ENCODE results near the gene DNAJC8. TPM values are rescaled to one million over a fixed set of nuclear protein-coding genes. Genes with fewer than 3 reads are reported as not detected.

Gene DNAJC8
- total RNA-seq, 1 experiment from 2014 or later: 61.4 TPM

DNA sequence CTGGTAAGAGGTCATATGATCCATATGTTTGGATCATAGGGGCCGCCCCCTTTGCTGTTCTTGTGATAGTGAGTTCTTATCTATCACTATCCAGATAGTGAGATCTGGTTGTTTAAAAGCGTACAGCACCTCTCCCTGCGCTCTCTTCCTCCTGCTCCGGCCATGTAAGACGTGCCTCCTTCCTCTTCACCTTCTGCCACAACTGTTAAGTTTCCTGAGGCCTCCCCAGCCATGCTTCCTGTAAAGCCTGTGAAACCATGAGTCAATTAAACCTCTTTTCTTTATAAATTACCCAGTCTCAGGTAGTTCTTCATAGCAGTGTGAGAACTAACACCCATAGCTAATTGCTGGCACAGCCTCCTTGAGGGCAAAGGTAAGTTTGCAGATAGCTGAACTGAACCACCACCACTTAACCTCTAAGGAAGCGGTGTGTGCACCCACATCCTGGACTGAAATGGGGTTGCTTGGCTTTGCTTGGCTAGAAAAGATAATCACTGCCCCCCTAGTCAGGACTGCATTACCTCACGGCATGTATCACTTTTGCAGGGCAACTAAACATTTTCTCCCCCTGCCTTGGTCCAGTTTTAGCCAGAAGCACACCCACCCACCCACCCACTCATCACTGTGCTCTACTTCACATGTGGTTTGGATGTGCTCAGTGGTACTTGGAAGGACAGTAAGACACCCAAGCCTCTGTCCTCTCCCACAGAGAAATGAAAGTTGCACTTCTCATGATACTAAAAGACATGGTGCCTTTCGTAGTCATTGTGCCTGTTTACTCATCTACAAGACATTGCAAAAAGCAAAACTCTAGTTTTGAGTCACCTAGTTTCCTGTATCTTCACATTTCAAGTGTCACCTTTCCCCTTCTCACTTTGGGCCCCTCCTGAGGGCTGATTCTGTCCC is 33.2 kb downstream of the DNAJC8 start:
- CTCF ChIA-PET: no interaction called here
- H3K4me1 ChIP-seq (replicated peaks; ENCODE audit: insufficient read depth): 0 out of 2 replicates have a peak, but pooled peaks cover under 1% of the 10 kb centered on the region
- H3F3A ChIP-seq (ENCODE audit: insufficient read depth, low read depth): 0 out of 2 replicates have a peak, but pooled peaks cover 5% of the 10 kb centered on the region
- H3K9me3 ChIP-seq (ENCODE audit: insufficient read depth, low read depth): no peaks in the 10 kb centered on the region
- H3K4me3 ChIP-seq: no peak overlapping the region
- H3K36me3 ChIP-seq (ENCODE audit: low read depth): no peaks in the 10 kb centered on the region
- POLR2A ChIA-PET (ENCODE audit: unreplicated experiment): no interaction called here
- no peak overlapping the region for H3K4me2 ChIP-seq
- intact Hi-C loops (cut with micrococcal nuclease; ENCODE audit: unreplicated experiment): loop anchor here (10.0 kb wide), 1 partner anchor 205 kb away; no protein-coding TSS in a partner anchor
- TF ChIP-seq EZH2 (IDR thresholded peaks at IDR 0.05; ENCODE audit: low read depth): no peak
- TF ChIP-seq, protein P1, sequence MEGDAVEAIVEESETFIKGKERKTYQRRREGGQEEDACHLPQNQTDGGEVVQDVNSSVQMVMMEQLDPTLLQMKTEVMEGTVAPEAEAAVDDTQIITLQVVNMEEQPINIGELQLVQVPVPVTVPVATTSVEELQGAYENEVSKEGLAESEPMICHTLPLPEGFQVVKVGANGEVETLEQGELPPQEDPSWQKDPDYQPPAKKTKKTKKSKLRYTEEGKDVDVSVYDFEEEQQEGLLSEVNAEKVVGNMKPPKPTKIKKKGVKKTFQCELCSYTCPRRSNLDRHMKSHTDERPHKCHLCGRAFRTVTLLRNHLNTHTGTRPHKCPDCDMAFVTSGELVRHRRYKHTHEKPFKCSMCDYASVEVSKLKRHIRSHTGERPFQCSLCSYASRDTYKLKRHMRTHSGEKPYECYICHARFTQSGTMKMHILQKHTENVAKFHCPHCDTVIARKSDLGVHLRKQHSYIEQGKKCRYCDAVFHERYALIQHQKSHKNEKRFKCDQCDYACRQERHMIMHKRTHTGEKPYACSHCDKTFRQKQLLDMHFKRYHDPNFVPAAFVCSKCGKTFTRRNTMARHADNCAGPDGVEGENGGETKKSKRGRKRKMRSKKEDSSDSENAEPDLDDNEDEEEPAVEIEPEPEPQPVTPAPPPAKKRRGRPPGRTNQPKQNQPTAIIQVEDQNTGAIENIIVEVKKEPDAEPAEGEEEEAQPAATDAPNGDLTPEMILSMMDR (conservative IDR thresholded peaks at IDR 0.05): no peak
- no peaks in the 10 kb centered on the region for H3K79me2 ChIP-seq (ENCODE audit: low read depth)
- no TSS peak for BruUV-seq (replicated peaks)
- H3K9me2 ChIP-seq (ENCODE audit: insufficient read depth): no peaks in the 10 kb centered on the region
- H3K27me3 ChIP-seq (ENCODE audit: insufficient read depth, low read depth): no peaks in the 10 kb centered on the region
- DNase-seq: no peak
- H2AFZ ChIP-seq: no peak overlapping the region
- no peaks in the 10 kb centered on the region for H4K20me1 ChIP-seq (ENCODE audit: insufficient read depth)
- no peak overlapping the region for H3K27ac ChIP-seq

DNA sequence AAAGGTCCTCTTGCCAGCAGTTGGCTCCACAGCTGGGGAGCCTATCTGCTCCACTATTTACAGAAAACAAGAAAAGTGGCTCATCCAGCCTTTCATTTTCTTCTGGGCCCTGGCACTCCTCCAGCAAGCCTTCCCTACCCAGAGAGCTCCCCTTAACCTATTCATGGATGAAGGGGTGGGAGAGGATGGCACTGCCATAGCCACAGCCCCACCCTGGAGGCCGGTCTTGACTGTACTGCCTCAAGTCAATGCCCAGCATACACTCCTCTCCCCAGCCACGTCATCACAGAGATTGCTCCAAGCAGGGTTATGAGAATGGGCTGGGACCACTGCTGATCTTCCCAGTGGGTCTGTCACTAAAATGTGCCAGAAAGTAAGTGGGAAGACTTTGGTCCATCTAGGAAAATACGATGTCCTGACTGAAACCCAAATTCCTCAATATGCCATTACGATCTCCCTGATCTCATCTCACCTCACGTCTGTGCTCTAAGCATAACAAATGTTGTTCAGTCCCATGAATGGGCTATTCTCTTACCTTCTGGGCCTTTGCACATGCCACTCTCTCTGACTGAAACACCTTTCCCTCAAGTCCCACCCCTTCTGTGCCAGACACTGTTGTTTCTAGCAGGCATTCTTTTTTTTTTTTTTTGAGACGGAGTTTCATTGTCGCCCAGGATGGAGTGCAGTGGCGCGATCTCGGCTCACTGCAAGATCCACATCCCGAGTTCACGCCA is 35.0 kb downstream of the DNAJC8 start:
- H3K27me3 ChIP-seq (ENCODE audit: insufficient read depth, low read depth): no peaks in the 10 kb centered on the region
- H3K27ac ChIP-seq: no peak overlapping the region
- H3K4me3 ChIP-seq: no peak overlapping the region
- H3K4me1 ChIP-seq (replicated peaks; ENCODE audit: insufficient read depth): peaks cover 14% of the 10 kb centered on the region; the same call in 1 of the 2 replicates
- H3K9me3 ChIP-seq (ENCODE audit: insufficient read depth, low read depth): no peaks in the 10 kb centered on the region
- 0 out of 2 replicates have a peak, but pooled peaks cover 8% of the 10 kb centered on the region for H3F3A ChIP-seq (ENCODE audit: insufficient read depth, low read depth)
- no peaks in the 10 kb centered on the region for H3K9me2 ChIP-seq (ENCODE audit: insufficient read depth)
- POLR2A ChIA-PET (ENCODE audit: unreplicated experiment): interaction anchor here (0.9 kb wide), 1 partner anchor 62 kb away, joined by 7 read pairs; no protein-coding TSS in a partner anchor
- no peak overlapping the region for H2AFZ ChIP-seq
- H3K36me3 ChIP-seq (ENCODE audit: low read depth): no peaks in the 10 kb centered on the region
- H3K4me2 ChIP-seq: no peak overlapping the region
- TF ChIP-seq, protein P1 (conservative IDR thresholded peaks at IDR 0.05): no peak
- no peak for TF ChIP-seq EZH2 (IDR thresholded peaks at IDR 0.05; ENCODE audit: low read depth)
- CTCF ChIA-PET: no interaction called here
- no peak for DNase-seq
- BruUV-seq (replicated peaks): no TSS peak
- intact Hi-C loops (cut with micrococcal nuclease; ENCODE audit: unreplicated experiment): loop anchor here (1.0 to 2.0 kb wide), 2 partner anchors 69 to 107 kb away; no protein-coding TSS in a partner anchor
- H3K79me2 ChIP-seq (ENCODE audit: low read depth): no peaks in the 10 kb centered on the region
- no peaks in the 10 kb centered on the region for H4K20me1 ChIP-seq (ENCODE audit: insufficient read depth)

DNA sequence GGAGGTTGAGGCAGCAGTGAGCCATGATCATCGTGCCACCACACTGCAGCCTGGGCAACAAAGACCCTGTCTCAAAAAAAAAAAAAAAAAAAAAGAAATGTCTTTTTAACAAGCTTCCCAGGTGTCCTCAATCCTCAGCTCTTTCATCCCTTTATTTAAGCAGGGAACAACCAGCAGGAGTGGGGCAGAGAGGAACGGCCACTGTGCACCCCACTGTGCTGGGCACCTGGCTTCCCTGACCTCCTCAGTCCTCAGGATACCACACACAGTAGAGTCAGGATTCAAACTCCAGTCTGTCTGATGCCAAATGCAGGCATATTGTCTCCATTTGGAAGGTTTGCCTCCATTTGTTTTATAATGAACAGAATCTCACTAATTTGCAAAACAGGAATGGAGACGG is 36.5 kb downstream of the DNAJC8 start:
- no peak overlapping the region for H3K27ac ChIP-seq
- H3K9me3 ChIP-seq (ENCODE audit: insufficient read depth, low read depth): no peaks in the 10 kb centered on the region
- no peaks in the 10 kb centered on the region for H4K20me1 ChIP-seq (ENCODE audit: insufficient read depth)
- no peak overlapping the region for H2AFZ ChIP-seq
- no peak for DNase-seq
- ChIA-PET POLR2A (ENCODE audit: unreplicated experiment) (interaction anchor here (0.6 kb wide), 1 partner anchor 447 kb away, joined by 4 read pairs; the partner anchor contains the start of gene TAF12), CTCF (interaction anchor here (0.6 kb wide), 1 partner anchor 178 kb away, joined by 7 read pairs; no protein-coding TSS in a partner anchor)
- no peaks in the 10 kb centered on the region for H3K79me2 ChIP-seq (ENCODE audit: low read depth)
- no TSS peak for BruUV-seq (replicated peaks)
- 0 out of 2 replicates have a peak, but pooled peaks cover 8% of the 10 kb centered on the region for H3F3A ChIP-seq (ENCODE audit: insufficient read depth, low read depth)
- TF ChIP-seq EZH2 (IDR thresholded peaks at IDR 0.05; ENCODE audit: low read depth): no peak
- TF ChIP-seq, protein P1 (conservative IDR thresholded peaks at IDR 0.05): no peak
- intact Hi-C loops (cut with micrococcal nuclease; ENCODE audit: unreplicated experiment): loop anchor here (2.0 kb wide), 1 partner anchor 106 kb away; no protein-coding TSS in a partner anchor
- H3K4me3 ChIP-seq: no peak overlapping the region
- H3K9me2 ChIP-seq (ENCODE audit: insufficient read depth): no peaks in the 10 kb centered on the region
- H3K4me2 ChIP-seq: no peak overlapping the region
- H3K27me3 ChIP-seq (ENCODE audit: insufficient read depth, low read depth): no peaks in the 10 kb centered on the region
- no peaks in the 10 kb centered on the region for H3K36me3 ChIP-seq (ENCODE audit: low read depth)
- peaks cover 20% of the 10 kb centered on the region for H3K4me1 ChIP-seq (replicated peaks; ENCODE audit: insufficient read depth)
